Spleen (tissue), 11 donors: Measurements from ENCODE around the gene GATA3. TPM values are rescaled to one million over a fixed set of nuclear protein-coding genes. Genes with fewer than 3 reads are reported as not detected.

Experiments used
- DNase-seq: peaks from one replicate; pipeline ENCODE4 v3.0.0-alpha.2; 2020
- H3K27ac ChIP-seq, 8 donors: fragments of 200-600 bp; sonication (generic) in 7 of 8; 1 replicate in 4 of 8; 2 replicates in 4 of 8; pipeline versions ENCODE4 v1.5.0 to v1.8.0; 2016 to 2021; ENCODE audit warnings: inconsistent platforms in 4 of 8, mild to moderate bottlenecking in 4 of 8, moderate library complexity in 1 of 8
- H3K27me3 ChIP-seq, 7 donors: fragments of 200-600 bp; sonication (generic) in 6 of 7; replicated peaks in 1 of 7; 1 replicate in 4 of 7; 2 replicates in 3 of 7; pipeline versions ENCODE4 v1.5.0 to v1.8.0; 2016 to 2021; ENCODE audit warnings: inconsistent platforms in 3 of 7, mild to moderate bottlenecking in 1 of 7
- H3K36me3 ChIP-seq, 6 donors: fragments of 200-600 bp; sonication (generic) in 5 of 6; 1 replicate in 4 of 6; 2 replicates in 2 of 6; pipeline versions ENCODE4 v1.5.0 to v1.8.0; 2016 to 2021; ENCODE audit warnings: inconsistent platforms in 2 of 6
- H3K4me1 ChIP-seq, 6 donors: fragments of 200-600 bp; sonication (generic) in 5 of 6; 1 replicate in 3 of 6; 2 replicates in 3 of 6; pipeline versions ENCODE4 v1.5.0 to v1.8.0; 2016 to 2021; ENCODE audit warnings: inconsistent platforms in 3 of 6
- H3K4me3 ChIP-seq, 8 donors: fragments of 200-600 bp; sonication (generic) in 7 of 8; 1 replicate in 4 of 8; 2 replicates in 4 of 8; pipeline versions ENCODE4 v1.5.0 to v1.8.0; 2016 to 2021; ENCODE audit warnings: inconsistent platforms in 4 of 8, mild to moderate bottlenecking in 4 of 8, moderate library complexity in 2 of 8
- H3K9me3 ChIP-seq, 8 donors: fragments of 200-600 bp; sonication (generic) in 7 of 8; 1 replicate in 4 of 8; 2 replicates in 4 of 8; pipeline versions ENCODE4 v1.5.0 to v1.8.0; 2016 to 2021; ENCODE audit warnings: inconsistent platforms in 4 of 8
- CTCF ChIP-seq, 11 experiments: fragments of 200-600 bp in 7 of 11; fragments of 450-650 bp in 4 of 11; sonication (generic) in 4 of 11; IDR thresholded peaks in 8 of 11; conservative IDR thresholded peaks in 3 of 11; 1 replicate in 7 of 11; 2 replicates in 4 of 11; pipeline versions ENCODE4 v1.4.0 to v1.8.0; 2016 to 2021; ENCODE audit warnings: antibody characterized with exemption in 11 of 11, inconsistent platforms in 4 of 11, mild to moderate bottlenecking in 1 of 11
- POLR2A ChIP-seq, 3 donors: fragments of 450-650 bp; IDR thresholded peaks; one replicate each; pipeline ENCODE4 v1.5.1; 2017; ENCODE audit warnings: antibody characterized with exemption in 3 of 3, mild to moderate bottlenecking in 1 of 3
- POLR2AphosphoS5 ChIP-seq, 3 donors: sonication (generic); formaldehyde crosslinking; IDR thresholded peaks; one replicate each; pipeline ENCODE4 v1.5.1; 2017; ENCODE audit warnings: antibody characterized with exemption in 3 of 3
- WGBS, 5 donors: extraction: QIAGEN DNeasy Blood & Tissue Kit in 3 of 5; methylation state at CpG; one replicate each; pipeline versions ENCODE4 v1.1.5 to v1.1.7; 2013 to 2018; 5-methylcytosine and 5-hydroxymethylcytosine counted together
- intact Hi-C: fragments of 100-400 bp; cut with DNase I; formaldehyde crosslinking; loops from one replicate; pipeline ENCODE4 v1.15.0; 2023; ENCODE audit warnings: low total_unique reads
- polyA plus RNA-seq, 3 donors: library from polyadenylated mRNA; stranded (reverse); fragments of 200-250 nt; gene quantifications; one replicate each; pipeline ENCODE4 v1.2.1, GENCODE V29; 2013
- total RNA-seq, 7 donors: library from RNA; depleted of rRNA in 3 of 7; stranded (reverse); fragments of >200 nt in 3 of 7; fragmentation: NEBNext Ultra II Directional in 4 of 7; extraction: Animal tissue kit (Norgen Biotek cat#: 25700) in 4 of 7; gene quantifications; one replicate each; pipeline versions ENCODE4 v1.1.0 to v1.2.1, GENCODE V29; 2016 to 2021
- donor health status: healthy with polysubstance abuse.
- donor health status: DM: no; HTN: no; CAD: no; lungs with moderate emphysema.
- donor health status: DM: no; HTN: no; CAD: no.
- donor health status: Bipolar disorder and iron deficiency.
- donor health status: healthy.
- donor health status: DM: no; HTN: no; CAD: no.
- donor health status: DM: yes; HTN: yes; CAD: no.

GATA3 gene
- total and polyA plus RNA-seq, 10 donors = 2.2 to 15.4 (median 6.0) TPM

- H3K4me3 ChIP-seq = no peak overlapping the region
- no peak overlapping the region for H3K27ac ChIP-seq
- DNase-seq = no peak
- no peaks in the 10 kb centered on the region for H3K4me1 ChIP-seq
- H3K9me3 ChIP-seq = no peaks in the 10 kb centered on the region
- WGBS, 5 donors = 68 to 85% (median 74%) methylated on average over 3 of the region's 3 CpGs
- peaks cover 0 to 18% (median 0%) of the 10 kb centered on the region in 7 donors for H3K27me3 ChIP-seq
- TF ChIP-seq POLR2AphosphoS5 (IDR thresholded peaks at IDR 0.05) = no peak
- no peak for TF ChIP-seq POLR2A (IDR thresholded peaks at IDR 0.05)
- TF ChIP-seq CTCF (IDR thresholded peaks at IDR 0.05 in 8 of 11, conservative IDR thresholded peaks at IDR 0.05 in 3 of 11) = no peak
- no peaks in the 10 kb centered on the region for H3K36me3 ChIP-seq
- intact Hi-C loops = no loop called here
Observed at GRCh38 chr10:8104005-8104404, 49.5 kb downstream of the GATA3 start.

GRCh38 chr10:8104721-8105120 lies 50.2 kb downstream of the GATA3 start:
- H3K4me1 ChIP-seq = no peaks in the 10 kb centered on the region
- WGBS, 5 donors = 37 to 56% (median 39%) methylated on average over 7 of the region's 7 CpGs
- no peaks in the 10 kb centered on the region for H3K9me3 ChIP-seq
- TF ChIP-seq CTCF (IDR thresholded peaks at IDR 0.05 in 8 of 11, conservative IDR thresholded peaks at IDR 0.05 in 3 of 11) (no peak), POLR2A (IDR thresholded peaks at IDR 0.05) (no peak), POLR2AphosphoS5 (IDR thresholded peaks at IDR 0.05) (no peak)
- DNase-seq = no peak
- no peaks in the 10 kb centered on the region for H3K36me3 ChIP-seq
- no peak overlapping the region for H3K4me3 ChIP-seq
- intact Hi-C loops = no loop called here
- H3K27me3 ChIP-seq = peaks cover 0 to 18% (median 0%) of the 10 kb centered on the region in 7 donors
- H3K27ac ChIP-seq = no peak overlapping the region

- Histone ChIP-seq H3K4me3 (no peak overlapping the region), H3K36me3 (no peaks in the 10 kb centered on the region), H3K27ac (no peak overlapping the region), H3K4me1 (no peaks in the 10 kb centered on the region), H3K27me3 (peaks cover 0 to 18% (median 0%) of the 10 kb centered on the region in 7 donors), H3K9me3 (no peaks in the 10 kb centered on the region)
- WGBS, 5 donors = 85 to 92% (median 88%) methylated on average over 2 of the region's 2 CpGs
- no peak for TF ChIP-seq POLR2AphosphoS5 (IDR thresholded peaks at IDR 0.05)
- intact Hi-C loops = no loop called here
- no peak for DNase-seq
Observed at GRCh38 chr10:8105932-8106331, 51.4 kb downstream of the GATA3 start.

- intact Hi-C loops = no loop called here
- TF ChIP-seq POLR2AphosphoS5 (IDR thresholded peaks at IDR 0.05) (no peak), CTCF (IDR thresholded peaks at IDR 0.05 in 8 of 11, conservative IDR thresholded peaks at IDR 0.05 in 3 of 11) (no peak), POLR2A (IDR thresholded peaks at IDR 0.05) (no peak)
- 88 to 92% (median 90%) methylated on average over 13 of the region's 13 CpGs for WGBS, 5 donors
Observed at GRCh38 chr10:8112230-8112905, 57.9 kb downstream of the GATA3 start.

More at GRCh38 chr10:8112230-8112905, 57.9 kb downstream of the GATA3 start:
- no peak for DNase-seq
- H3K27me3 ChIP-seq = no peaks in the 10 kb centered on the region
- H3K9me3 ChIP-seq = no peaks in the 10 kb centered on the region
- no peaks in the 10 kb centered on the region for H3K4me1 ChIP-seq
- H3K36me3 ChIP-seq = no peaks in the 10 kb centered on the region
- no peak overlapping the region for H3K27ac ChIP-seq
- no peak overlapping the region for H3K4me3 ChIP-seq
